ENCODE measurements around the gene PRDM16. TPM values are rescaled to one million over a fixed set of nuclear protein-coding genes. Genes with fewer than 3 reads are reported as not detected.

PRDM16 gene
- total RNA-seq, 1 experiment from 2014 or later: 0.17 TPM

DNA sequence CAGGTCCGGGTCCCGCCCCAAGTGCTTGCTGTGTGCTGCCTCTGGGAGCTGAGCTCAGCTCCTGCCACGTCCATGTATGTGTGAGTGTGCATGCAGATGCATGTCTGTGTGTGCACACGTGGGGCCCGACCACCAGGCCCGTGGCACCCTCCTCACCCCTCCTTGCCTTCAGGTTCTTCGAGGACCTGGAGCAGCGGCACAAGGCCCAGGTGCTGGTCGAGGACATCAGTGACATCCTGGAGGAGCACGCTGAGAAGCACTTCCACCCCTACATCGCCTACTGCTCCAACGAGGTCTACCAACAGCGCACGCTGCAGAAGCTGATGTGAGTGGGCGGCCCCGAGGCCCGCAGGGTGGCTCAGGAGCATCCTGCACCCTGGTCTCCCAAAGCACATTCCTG lies 403.9 kb downstream of the PRDM16 start:
- peaks cover 4 to 29% (median 21%) of the 10 kb centered on the region in 3 experiments; a peak in 5 of 7 replicates for H3K36me3 Mint-ChIP-seq (ENCODE audit: insufficient read depth in 1 of 3, low read depth in 3 of 3)
- Histone ChIP-seq H2BK20ac (ENCODE audit: low read depth, low read length, poor library complexity, severe bottlenecking) (no peak overlapping the region), H4K5ac (ENCODE audit: insufficient read length, low read depth, low read length) (no peak overlapping the region), H3K23ac (ENCODE audit: insufficient read length, low read depth, low read length) (no peak overlapping the region), H2BK120ac (ENCODE audit: low read depth, low read length, poor library complexity, severe bottlenecking) (no peak overlapping the region), H3K79me2 (ENCODE audit: insufficient read depth, low read length) (no peaks in the 10 kb centered on the region), H3K14ac (ENCODE audit: insufficient read depth, low read length) (no peak overlapping the region), H3K9me3 (ENCODE audit: control insufficient read depth, low read depth, low read length) (no peaks in the 10 kb centered on the region), H3K4me1 (ENCODE audit: insufficient read depth, low read length) (peaks cover 5% of the 10 kb centered on the region; the same call in 1 of the 2 replicates), H3K4ac (ENCODE audit: low read depth, low read length) (no peak overlapping the region), H3K9ac (ENCODE audit: extremely low read depth, insufficient read length, low read length) (no peak overlapping the region), H3T11ph (ENCODE audit: low read length) (no peak overlapping the region), H3K27me3 (ENCODE audit: insufficient read depth, low read length) (no peaks in the 10 kb centered on the region), H4K8ac (replicated peaks; ENCODE audit: insufficient read length, low read depth, low read length) (no peak overlapping the region), H3K4me2 (ENCODE audit: insufficient read depth, insufficient read length, low read length) (no peak overlapping the region), H2BK5ac (ENCODE audit: insufficient read length, low read length) (no peak overlapping the region), H2AK5ac (ENCODE audit: insufficient read length, low read length) (no peak overlapping the region), H3K27ac (ENCODE audit: insufficient read length, low read depth, low read length) (no peak overlapping the region), H2BK12ac (ENCODE audit: insufficient read length, low read depth, low read length) (no peak overlapping the region), H3K23me2 (ENCODE audit: insufficient read length, low read depth, low read length, poor library complexity, severe bottlenecking) (no peaks in the 10 kb centered on the region), H4K91ac (ENCODE audit: insufficient read length, low read depth, low read length) (no peak overlapping the region), H3K18ac (ENCODE audit: insufficient read length, low read depth, low read length) (no peak overlapping the region), H2AFZ (ENCODE audit: low read length) (no peak overlapping the region), H3K79me1 (ENCODE audit: insufficient read depth, low read depth, low read length, poor library complexity, severe bottlenecking) (no peaks in the 10 kb centered on the region), H4K20me1 (ENCODE audit: control insufficient read depth, insufficient read depth, insufficient read length) (peaks cover 4% of the 10 kb centered on the region), H3K56ac (ENCODE audit: insufficient read length, low read depth, low read length) (no peak overlapping the region), H2BK15ac (ENCODE audit: low read depth, low read length) (no peak overlapping the region)
- H3K4me3 Mint-ChIP-seq: no peak overlapping the region
- TF ChIP-seq CTCF (conservative IDR thresholded peaks at IDR 0.05): no peak
- no peaks in the 10 kb centered on the region for H3K9me3 Mint-ChIP-seq
- no peaks in the 10 kb centered on the region for H3K27me3 Mint-ChIP-seq (ENCODE audit: low read depth)
- no CpG with 5 or more reads among the region's 17 CpGs for WGBS (ENCODE audit: extremely low coverage, insufficient read length, low lambda C conversion rate)
- H3K27ac Mint-ChIP-seq: peak overlapping the region in 2 of 3 experiments; percentile 34 to 86; a peak in 1 of 7 replicates
- no peak for DNase-seq
- H3K4me1 Mint-ChIP-seq: peaks cover 13 to 16% of the 10 kb centered on the region in 2 experiments

All from H9 (cell line).